ENCODE measurements around the gene TENT4B.

- TF ChIP-seq FOXK2 (IDR thresholded peaks at IDR 0.05) (no peak), FOXM1 (IDR thresholded peaks at IDR 0.05; ENCODE audit: borderline replicate concordance) (no peak), HDGF (IDR thresholded peaks at IDR 0.05; ENCODE audit: borderline replicate concordance) (no peak)
Measured at GRCh38 chr16:50120711-50121110, 32.4 kb upstream of the TENT4B start.
